K562 (cell line): ENCODE results near the gene LAIR1. TPM values are rescaled to one million over a fixed set of nuclear protein-coding genes. Genes with fewer than 3 reads are reported as not detected.

ENCODE experiments used
- CBX8 ChIP-seq: fragments of 200-600 bp; sonication (generic); IDR thresholded peaks from 2 replicates; pipeline ENCODE4 v1.6.1; 2012; ENCODE audit warnings: borderline replicate concordance, mixed run types, low read depth, mild to moderate bottlenecking, moderate library complexity, mixed read lengths, low read length, control low read depth, inconsistent platforms; ENCODE audit not compliant: poor library complexity, severe bottlenecking; ENCODE audit errors: extremely low read depth
- ETV1 ChIP-seq: fragments of 450-650 bp; conservative IDR thresholded peaks from 2 replicates; pipeline ENCODE4 v1.6.1; 2016; ENCODE audit warnings: missing genetic modification characterization, control low read depth, low read depth, missing compliant biosample characterization
- GABPB2 ChIP-seq: fragments of 250-450 bp; sonication (Bioruptor Pico); conservative IDR thresholded peaks from 2 replicates; pipeline ENCODE4 v1.5.1; 2021; ENCODE audit warnings: mild to moderate bottlenecking
- IRF2 ChIP-seq: sonication (generic); formaldehyde crosslinking; IDR thresholded peaks from 2 replicates; pipeline ENCODE4 v1.8.1; 2022; ENCODE audit warnings: mild to moderate bottlenecking, missing genetic modification reagents
- KDM4B ChIP-seq, 2 experiments: fragments of 450-650 bp in 1 of 2; sonication (generic) in 1 of 2; IDR thresholded peaks; 2 replicates each; pipeline ENCODE4 v1.6.1; 2016 to 2017; ENCODE audit warnings: borderline replicate concordance in 2 of 2, antibody characterized with exemption in 1 of 2, low read depth in 1 of 2, mild to moderate bottlenecking in 1 of 2
- NCOA6 ChIP-seq: fragments of 450-650 bp; IDR thresholded peaks from 2 replicates; pipeline ENCODE4 v1.6.1; 2017; ENCODE audit warnings: mild to moderate bottlenecking
- NELFE ChIP-seq: IDR thresholded peaks from 2 replicates; pipeline ENCODE4 v1.6.1; 2011; ENCODE audit warnings: mild to moderate bottlenecking; ENCODE audit not compliant: insufficient read depth, insufficient read length
- SMAD3 ChIP-seq: fragments of 450-650 bp; formaldehyde crosslinking; conservative IDR thresholded peaks from 2 replicates; pipeline ENCODE4 v1.4.0; 2020; ENCODE audit warnings: mild to moderate bottlenecking
- SRSF7 ChIP-seq: fragments of 200-400 bp; formaldehyde crosslinking; optimal IDR thresholded peaks from 2 replicates; pipeline ENCODE3; 2017; ENCODE audit warnings: mild to moderate bottlenecking, low read depth, low read length
- TRIM24 ChIP-seq, 2 experiments: fragments of 450-650 bp; IDR thresholded peaks; 2 replicates each; pipeline ENCODE4 v1.6.1; 2016
- ZBTB33 ChIP-seq: sonication (generic); formaldehyde crosslinking; IDR thresholded peaks from 2 replicates; pipeline ENCODE4 v1.8.1; 2023; ENCODE audit warnings: mild to moderate bottlenecking, missing genetic modification reagents
- ZFP1 ChIP-seq: fragments of 450-650 bp; formaldehyde crosslinking; IDR thresholded peaks from 2 replicates; pipeline ENCODE4 v1.4.0; 2020; ENCODE audit warnings: mild to moderate bottlenecking, mixed read lengths
- ZNF384 ChIP-seq: IDR thresholded peaks from 2 replicates; pipeline ENCODE4 v1.6.1; 2012; ENCODE audit warnings: low read depth, low read length, improper control_type of control experiment
- ZNF41 ChIP-seq: fragments of 250-450 bp; sonication (Bioruptor Pico); conservative IDR thresholded peaks from 2 replicates; pipeline ENCODE4 v1.4.0; 2020; ENCODE audit warnings: mild to moderate bottlenecking
- polyA plus RNA-seq, 8 experiments: library from polyadenylated mRNA; depleted of rRNA in 4 of 8; stranded (reverse) in 5 of 8; unstranded in 3 of 8; fragments of >200 nt; fragmentation: Nextera tagmentation in 2 of 8; fragmentation: Illumina TruSeq in 1 of 8; extraction: Ambion mirVana in 2 of 8; extraction: Trizol in 1 of 8; gene quantifications; 2 replicates each; pipeline versions ENCODE4 v1.2.1 to v1.2.3, GENCODE V29; 2011 to 2014; ENCODE audit warnings: inconsistent platforms in 1 of 8, missing spikeins in 1 of 8
- total RNA-seq, 7 experiments: library from RNA; depleted of rRNA in 6 of 7; stranded (reverse); fragments of >200 nt in 6 of 7; fragmentation: Illumina TruSeq in 2 of 7; extraction: Trizol in 2 of 7; gene quantifications; 2 replicates each; pipeline versions ENCODE4 v1.2.1 to v1.2.3, GENCODE V29; 2011 to 2021; ENCODE audit warnings: low replicate concordance in 1 of 7

The LAIR1 gene
- total and polyA plus RNA-seq, 9 of the 15 experiments (the other 6 are each of a cell fraction or from before 2014, with no cell fraction given) = 0.12 to 0.54 (median 0.24) TPM; not detected in 6

GRCh38 chr19:54338521-54338920, 26.2 kb downstream of the LAIR1 start (continued):
- TF ChIP-seq ZNF384 (no peak), ZNF41 (CRISPR knock-in tag) (no peak), SRSF7 (no peak), TRIM24 (IDR thresholded peaks at IDR 0.05) (no peak), KDM4B (IDR thresholded peaks at IDR 0.05; ENCODE audit: borderline replicate concordance in 2 of 2, low read depth in 1 of 2) (no peak), ZBTB33 (CRISPR knock-in tag) (no peak), IRF2 (no peak), ZFP1 (CRISPR knock-in tag) (no peak), ETV1 (tag) (no peak), NCOA6 (no peak), CBX8 (no peak), GABPB2 (CRISPR knock-in tag) (no peak), SMAD3 (CRISPR knock-in tag) (no peak), NELFE (no peak)
